HepG2 (cell line): Measurements from ENCODE around the gene MAMDC2.
"Not testable (repeated sequence)": the region's sequence is repeated elsewhere in the genome, so short reads cannot be mapped to it uniquely, and the experiment has no call there.

Experiments
- FIP1L1 ChIP-seq: fragments of 200-400 bp; formaldehyde crosslinking; IDR thresholded peaks from 2 replicates; pipeline ENCODE4 v1.6.1; 2018; ENCODE audit warnings: low read depth, mild to moderate bottlenecking, low read length, moderate library complexity, borderline replicate concordance; ENCODE audit not compliant: insufficient read depth
- KDM1A ChIP-seq: IDR thresholded peaks from 2 replicates; pipeline ENCODE4 v1.6.1; 2016; ENCODE audit warnings: missing compliant biosample characterization
- NR2C2 ChIP-seq: sonication (generic); formaldehyde crosslinking; IDR thresholded peaks from 2 replicates; pipeline ENCODE4 v1.4.0; 2020; ENCODE audit warnings: missing genetic modification reagents, mild to moderate bottlenecking, moderate library complexity, borderline replicate concordance
- POLR2A ChIP-seq, 2 experiments: IDR thresholded peaks; 2 replicates each; pipeline ENCODE4 v1.6.1; 2011; ENCODE audit warnings: low read depth in 2 of 2, low read length in 2 of 2, mild to moderate bottlenecking in 1 of 2, moderate library complexity in 1 of 2; ENCODE audit not compliant: insufficient read depth in 1 of 2
- WIZ ChIP-seq: sonication (generic); formaldehyde crosslinking; IDR thresholded peaks from 2 replicates; pipeline ENCODE4 v1.5.1; 2020; ENCODE audit warnings: mild to moderate bottlenecking, missing genetic modification reagents
- ZC3H13 ChIP-seq: sonication (generic); formaldehyde crosslinking; IDR thresholded peaks from 2 replicates; pipeline ENCODE4 v1.8.1; 2023; ENCODE audit warnings: mild to moderate bottlenecking, missing genetic modification reagents, moderate library complexity
- ZNF121 ChIP-seq: sonication (generic); formaldehyde crosslinking; IDR thresholded peaks from 2 replicates; pipeline ENCODE4 v1.5.0; 2020; ENCODE audit warnings: mild to moderate bottlenecking, missing genetic modification reagents
- ZNF432 ChIP-seq: sonication (generic); formaldehyde crosslinking; IDR thresholded peaks from 2 replicates; pipeline ENCODE4 v1.5.0; 2020; ENCODE audit warnings: missing genetic modification reagents, mild to moderate bottlenecking, borderline replicate concordance
- ZSCAN25 ChIP-seq: sonication (generic); formaldehyde crosslinking; IDR thresholded peaks from 2 replicates; pipeline ENCODE4 v1.8.0; 2022; ENCODE audit warnings: mild to moderate bottlenecking, missing genetic modification reagents
- TF ChIP-seq, protein P1 (sequence below): sonication (generic); formaldehyde crosslinking; IDR thresholded peaks from 2 replicates; pipeline ENCODE4 v1.5.0; 2020; ENCODE audit warnings: mild to moderate bottlenecking, missing genetic modification reagents, moderate library complexity
- TF ChIP-seq, protein P2 (sequence below): sonication (generic); formaldehyde crosslinking; IDR thresholded peaks from 2 replicates; pipeline ENCODE4 v1.4.0; 2020; ENCODE audit warnings: missing genetic modification reagents

DNA sequence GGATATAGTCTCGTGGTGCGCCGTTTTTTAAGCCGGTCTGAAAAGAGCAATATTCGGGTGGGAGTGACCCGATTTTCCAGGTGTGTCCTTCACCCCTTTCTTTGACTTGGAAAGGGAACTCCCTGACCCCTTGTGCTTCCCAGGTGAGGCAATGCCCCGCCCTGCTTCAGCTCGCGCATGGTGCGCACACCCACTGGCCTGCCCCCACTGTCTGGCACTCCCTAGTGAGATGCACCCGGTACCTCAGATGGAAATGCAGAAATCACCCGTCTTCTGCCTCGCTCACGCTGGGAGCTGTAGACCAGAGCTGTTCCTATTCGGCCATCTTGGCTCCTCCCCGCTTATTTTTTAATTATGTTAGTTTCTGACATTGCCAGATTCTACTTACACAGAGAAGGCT is 161.1 kb downstream of the MAMDC2 start:
- not testable (repeated sequence) for TF ChIP-seq FIP1L1; WIZ; ZC3H13 (CRISPR knock-in tag); POLR2A (IDR thresholded peaks at IDR 0.05; ENCODE audit: insufficient read depth in 1 of 2, low read depth in 2 of 2, low read length in 2 of 2); ZNF432 (CRISPR knock-in tag); ZSCAN25 (CRISPR knock-in tag); KDM1A (CRISPR knock-in tag); ZNF121 (CRISPR knock-in tag); NR2C2 (CRISPR knock-in tag)
- TF ChIP-seq, protein P1, sequence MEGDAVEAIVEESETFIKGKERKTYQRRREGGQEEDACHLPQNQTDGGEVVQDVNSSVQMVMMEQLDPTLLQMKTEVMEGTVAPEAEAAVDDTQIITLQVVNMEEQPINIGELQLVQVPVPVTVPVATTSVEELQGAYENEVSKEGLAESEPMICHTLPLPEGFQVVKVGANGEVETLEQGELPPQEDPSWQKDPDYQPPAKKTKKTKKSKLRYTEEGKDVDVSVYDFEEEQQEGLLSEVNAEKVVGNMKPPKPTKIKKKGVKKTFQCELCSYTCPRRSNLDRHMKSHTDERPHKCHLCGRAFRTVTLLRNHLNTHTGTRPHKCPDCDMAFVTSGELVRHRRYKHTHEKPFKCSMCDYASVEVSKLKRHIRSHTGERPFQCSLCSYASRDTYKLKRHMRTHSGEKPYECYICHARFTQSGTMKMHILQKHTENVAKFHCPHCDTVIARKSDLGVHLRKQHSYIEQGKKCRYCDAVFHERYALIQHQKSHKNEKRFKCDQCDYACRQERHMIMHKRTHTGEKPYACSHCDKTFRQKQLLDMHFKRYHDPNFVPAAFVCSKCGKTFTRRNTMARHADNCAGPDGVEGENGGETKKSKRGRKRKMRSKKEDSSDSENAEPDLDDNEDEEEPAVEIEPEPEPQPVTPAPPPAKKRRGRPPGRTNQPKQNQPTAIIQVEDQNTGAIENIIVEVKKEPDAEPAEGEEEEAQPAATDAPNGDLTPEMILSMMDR, result not testable (repeated sequence)
- TF ChIP-seq, protein P2, sequence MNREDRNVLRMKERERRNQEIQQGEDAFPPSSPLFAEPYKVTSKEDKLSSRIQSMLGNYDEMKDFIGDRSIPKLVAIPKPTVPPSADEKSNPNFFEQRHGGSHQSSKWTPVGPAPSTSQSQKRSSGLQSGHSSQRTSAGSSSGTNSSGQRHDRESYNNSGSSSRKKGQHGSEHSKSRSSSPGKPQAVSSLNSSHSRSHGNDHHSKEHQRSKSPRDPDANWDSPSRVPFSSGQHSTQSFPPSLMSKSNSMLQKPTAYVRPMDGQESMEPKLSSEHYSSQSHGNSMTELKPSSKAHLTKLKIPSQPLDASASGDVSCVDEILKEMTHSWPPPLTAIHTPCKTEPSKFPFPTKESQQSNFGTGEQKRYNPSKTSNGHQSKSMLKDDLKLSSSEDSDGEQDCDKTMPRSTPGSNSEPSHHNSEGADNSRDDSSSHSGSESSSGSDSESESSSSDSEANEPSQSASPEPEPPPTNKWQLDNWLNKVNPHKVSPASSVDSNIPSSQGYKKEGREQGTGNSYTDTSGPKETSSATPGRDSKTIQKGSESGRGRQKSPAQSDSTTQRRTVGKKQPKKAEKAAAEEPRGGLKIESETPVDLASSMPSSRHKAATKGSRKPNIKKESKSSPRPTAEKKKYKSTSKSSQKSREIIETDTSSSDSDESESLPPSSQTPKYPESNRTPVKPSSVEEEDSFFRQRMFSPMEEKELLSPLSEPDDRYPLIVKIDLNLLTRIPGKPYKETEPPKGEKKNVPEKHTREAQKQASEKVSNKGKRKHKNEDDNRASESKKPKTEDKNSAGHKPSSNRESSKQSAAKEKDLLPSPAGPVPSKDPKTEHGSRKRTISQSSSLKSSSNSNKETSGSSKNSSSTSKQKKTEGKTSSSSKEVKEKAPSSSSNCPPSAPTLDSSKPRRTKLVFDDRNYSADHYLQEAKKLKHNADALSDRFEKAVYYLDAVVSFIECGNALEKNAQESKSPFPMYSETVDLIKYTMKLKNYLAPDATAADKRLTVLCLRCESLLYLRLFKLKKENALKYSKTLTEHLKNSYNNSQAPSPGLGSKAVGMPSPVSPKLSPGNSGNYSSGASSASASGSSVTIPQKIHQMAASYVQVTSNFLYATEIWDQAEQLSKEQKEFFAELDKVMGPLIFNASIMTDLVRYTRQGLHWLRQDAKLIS (CRISPR knock-in tag), result not testable (repeated sequence)
